Caco-2 (cell line): ENCODE data around the gene ANO1. TPM values are rescaled to one million over a fixed set of nuclear protein-coding genes. Genes with fewer than 3 reads are reported as not detected.

Experiments
- BruUV-seq: library from RNA; stranded (reverse); fragments of 400-500 nt; replicated peaks from 2 replicates; lab custom pipeline; 2021; lab: Mats Ljungman, UMichigan
- CTCF ChIA-PET: fragments of 300-600 bp; sonication (Branson Sonifier 250); formaldehyde crosslinking; loops from one replicate; lab custom pipeline; 2022; ENCODE audit warnings: antibody characterized with exemption; lab: Charles Lee
- POLR2A ChIA-PET: fragments of 300-600 bp; sonication (Branson Sonifier 250); formaldehyde crosslinking; loops from one replicate; lab custom pipeline; 2022; ENCODE audit warnings: antibody characterized with exemption; lab: Charles Lee
- DNase-seq, 2 experiments: peaks; one replicate each; pipeline versions ENCODE4 v3.0.0 to v3.0.0-alpha.2; 2020 to 2022
- H3K27me3 ChIP-seq: replicated peaks from 2 replicates; pipeline ENCODE4 v1.6.0; 2011; ENCODE audit warnings: low read length; ENCODE audit not compliant: control insufficient read depth, insufficient read depth
- H3K36me3 ChIP-seq: 2 replicates; pipeline ENCODE4 v1.5.1; 2011; ENCODE audit warnings: low read length; ENCODE audit not compliant: control insufficient read depth, insufficient read depth
- H3K4me1 ChIP-seq: fragments of 250-450 bp; sonication (Bioruptor Pico); 2 replicates; pipeline ENCODE4 v1.5.1; 2020; ENCODE audit warnings: mild to moderate bottlenecking
- H3K4me3 ChIP-seq: 2 replicates; pipeline ENCODE4 v1.5.1; 2011; ENCODE audit warnings: low read depth, mild to moderate bottlenecking, control low read depth, low read length
- H3K9me3 ChIP-seq: fragments of 250-450 bp; sonication (Bioruptor Pico); 2 replicates; pipeline ENCODE4 v1.5.1; 2020; ENCODE audit warnings: mild to moderate bottlenecking, moderate library complexity
- H3K27ac Mint-ChIP-seq: one replicate; pipeline ENCODE4 v1.8.0; 2022; ENCODE audit warnings: mixed read lengths; ENCODE audit not compliant: unreplicated experiment
- H3K27me3 Mint-ChIP-seq: one replicate; pipeline ENCODE4 v1.8.0; 2022; ENCODE audit warnings: mixed read lengths; ENCODE audit not compliant: insufficient read depth, unreplicated experiment
- H3K36me3 Mint-ChIP-seq: one replicate; pipeline ENCODE4 v1.8.0; 2022; ENCODE audit warnings: mild to moderate bottlenecking, mixed read lengths; ENCODE audit not compliant: insufficient read depth, unreplicated experiment
- H3K4me1 Mint-ChIP-seq: one replicate; pipeline ENCODE4 v1.8.0; 2022; ENCODE audit warnings: low read depth, mixed read lengths; ENCODE audit not compliant: unreplicated experiment
- H3K4me3 Mint-ChIP-seq: one replicate; pipeline ENCODE4 v1.8.0; 2022; ENCODE audit warnings: mild to moderate bottlenecking, moderate library complexity, mixed read lengths; ENCODE audit not compliant: unreplicated experiment
- H3K9me3 Mint-ChIP-seq: one replicate; pipeline ENCODE4 v1.8.0; 2022; ENCODE audit warnings: mixed read lengths; ENCODE audit not compliant: unreplicated experiment
- intact Hi-C: fragments of 100-400 bp; cut with micrococcal nuclease; formaldehyde crosslinking; loops from one replicate; pipeline ENCODE4 v1.10.0; 2022; ENCODE audit not compliant: unreplicated experiment
- total RNA-seq: library from RNA; stranded (reverse); gene quantifications from 2 replicates; pipeline ENCODE4 v1.2.3, GENCODE V29; 2022
- TF ChIP-seq, protein P1 (sequence below), 2 experiments: fragments of 200-600 bp in 1 of 2; IDR thresholded peaks; 1 replicate in 1 of 2; 2 replicates in 1 of 2; pipeline versions ENCODE4 v1.5.1 to v1.8.0; 2011 to 2022; ENCODE audit warnings: antibody characterized with exemption in 1 of 2, control low read depth in 1 of 2, inconsistent platforms in 1 of 2, low read depth in 1 of 2, low read length in 1 of 2, mild to moderate bottlenecking in 1 of 2, moderate library complexity in 1 of 2; ENCODE audit not compliant: insufficient read depth in 1 of 2, severe bottlenecking in 1 of 2, unreplicated experiment in 1 of 2

Gene ANO1
- total RNA-seq, 1 experiment from 2014 or later, result 8.4 TPM

DNA sequence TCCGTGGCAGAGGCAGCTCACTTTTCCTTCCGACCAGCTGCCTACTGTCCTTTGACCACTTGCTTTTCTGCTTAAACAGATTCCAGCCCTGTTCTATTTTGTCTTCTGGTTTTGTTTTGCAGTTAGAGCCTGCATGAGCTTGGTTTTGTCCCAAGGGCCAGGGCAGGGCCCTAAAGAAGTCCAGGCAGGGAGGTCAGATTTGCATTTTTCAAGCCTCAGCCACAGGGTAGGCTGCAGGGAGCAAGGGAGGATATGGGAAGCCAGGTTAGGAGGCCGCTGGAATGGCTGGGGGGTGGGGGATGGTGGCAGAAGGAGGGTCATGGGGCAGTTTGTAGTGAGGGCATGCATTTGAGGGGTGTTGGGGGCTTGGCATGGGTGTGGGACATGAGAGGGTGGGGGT is 148.1 kb downstream of the ANO1 start:
- no peaks in the 10 kb centered on the region for H3K9me3 Mint-ChIP-seq
- ChIA-PET POLR2A (no interaction called here), CTCF (no interaction called here)
- H3K36me3 Mint-ChIP-seq, result no peaks in the 10 kb centered on the region
- no peak overlapping the region for H3K27ac Mint-ChIP-seq
- TF ChIP-seq, protein P1, sequence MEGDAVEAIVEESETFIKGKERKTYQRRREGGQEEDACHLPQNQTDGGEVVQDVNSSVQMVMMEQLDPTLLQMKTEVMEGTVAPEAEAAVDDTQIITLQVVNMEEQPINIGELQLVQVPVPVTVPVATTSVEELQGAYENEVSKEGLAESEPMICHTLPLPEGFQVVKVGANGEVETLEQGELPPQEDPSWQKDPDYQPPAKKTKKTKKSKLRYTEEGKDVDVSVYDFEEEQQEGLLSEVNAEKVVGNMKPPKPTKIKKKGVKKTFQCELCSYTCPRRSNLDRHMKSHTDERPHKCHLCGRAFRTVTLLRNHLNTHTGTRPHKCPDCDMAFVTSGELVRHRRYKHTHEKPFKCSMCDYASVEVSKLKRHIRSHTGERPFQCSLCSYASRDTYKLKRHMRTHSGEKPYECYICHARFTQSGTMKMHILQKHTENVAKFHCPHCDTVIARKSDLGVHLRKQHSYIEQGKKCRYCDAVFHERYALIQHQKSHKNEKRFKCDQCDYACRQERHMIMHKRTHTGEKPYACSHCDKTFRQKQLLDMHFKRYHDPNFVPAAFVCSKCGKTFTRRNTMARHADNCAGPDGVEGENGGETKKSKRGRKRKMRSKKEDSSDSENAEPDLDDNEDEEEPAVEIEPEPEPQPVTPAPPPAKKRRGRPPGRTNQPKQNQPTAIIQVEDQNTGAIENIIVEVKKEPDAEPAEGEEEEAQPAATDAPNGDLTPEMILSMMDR (IDR thresholded peaks at IDR 0.05; ENCODE audit: insufficient read depth in 1 of 2, low read depth in 1 of 2, low read length in 1 of 2, severe bottlenecking in 1 of 2, unreplicated experiment in 1 of 2), result no peak
- intact Hi-C loops, result loop anchor here (5.0 kb wide), 1 partner anchor 46 kb away; the partner anchor contains the start of gene PPFIA1
- H3K27me3 ChIP-seq, result no peaks in the 10 kb centered on the region
- no peaks in the 10 kb centered on the region for H3K27me3 Mint-ChIP-seq
- BruUV-seq, result no TSS peak
- no peak for DNase-seq
- H3K4me3 ChIP-seq, result no peak overlapping the region
- H3K4me1 ChIP-seq, result peaks cover 18% of the 10 kb centered on the region
- peaks cover 6% of the 10 kb centered on the region for H3K4me1 Mint-ChIP-seq
- no peaks in the 10 kb centered on the region for H3K36me3 ChIP-seq
- H3K9me3 ChIP-seq, result no peaks in the 10 kb centered on the region
- no peak overlapping the region for H3K4me3 Mint-ChIP-seq

DNA sequence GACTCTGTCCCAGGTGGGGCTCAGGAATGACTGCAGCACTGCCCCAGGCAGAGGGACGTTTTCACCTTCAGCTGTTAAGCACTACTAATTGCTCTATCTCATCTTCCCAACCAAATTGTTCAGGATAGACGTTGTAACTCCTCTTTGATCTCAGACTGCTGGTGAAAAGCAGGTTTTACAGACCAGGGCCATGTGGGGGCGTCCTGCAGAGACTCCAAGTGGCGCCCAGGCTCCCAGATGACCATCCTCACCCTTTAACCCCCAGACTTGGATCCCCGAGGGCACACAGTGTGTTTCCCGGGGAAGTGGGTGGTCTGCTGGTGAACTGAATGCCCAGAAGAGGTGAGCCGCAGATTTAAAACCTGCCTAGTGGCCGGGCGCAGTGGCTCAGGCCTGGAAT is 148.8 kb downstream of the ANO1 start:
- Histone ChIP-seq H3K4me3 (no peak overlapping the region), H3K27me3 (no peaks in the 10 kb centered on the region), H3K4me1 (peaks cover 18% of the 10 kb centered on the region), H3K36me3 (no peaks in the 10 kb centered on the region), H3K9me3 (no peaks in the 10 kb centered on the region)
- peak in 1 of 2 experiments; percentile 69 for DNase-seq
- Mint-ChIP-seq H3K36me3 (no peaks in the 10 kb centered on the region), H3K27me3 (no peaks in the 10 kb centered on the region), H3K9me3 (no peaks in the 10 kb centered on the region), H3K4me3 (no peak overlapping the region), H3K4me1 (peaks cover 6% of the 10 kb centered on the region), H3K27ac (no peak overlapping the region)
- ChIA-PET CTCF (no interaction called here), POLR2A (interaction anchor here (0.6 kb wide), 1 partner anchor 41 kb away, joined by 10 read pairs; no protein-coding TSS in a partner anchor)
- intact Hi-C loops, result loop anchor here (5.0 kb wide), 1 partner anchor 45 kb away; the partner anchor contains the start of gene PPFIA1
- BruUV-seq, result no TSS peak
- TF ChIP-seq, protein P1 (IDR thresholded peaks at IDR 0.05; ENCODE audit: insufficient read depth in 1 of 2, low read depth in 1 of 2, low read length in 1 of 2, severe bottlenecking in 1 of 2, unreplicated experiment in 1 of 2), result peak; percentile 45 to 67

DNA sequence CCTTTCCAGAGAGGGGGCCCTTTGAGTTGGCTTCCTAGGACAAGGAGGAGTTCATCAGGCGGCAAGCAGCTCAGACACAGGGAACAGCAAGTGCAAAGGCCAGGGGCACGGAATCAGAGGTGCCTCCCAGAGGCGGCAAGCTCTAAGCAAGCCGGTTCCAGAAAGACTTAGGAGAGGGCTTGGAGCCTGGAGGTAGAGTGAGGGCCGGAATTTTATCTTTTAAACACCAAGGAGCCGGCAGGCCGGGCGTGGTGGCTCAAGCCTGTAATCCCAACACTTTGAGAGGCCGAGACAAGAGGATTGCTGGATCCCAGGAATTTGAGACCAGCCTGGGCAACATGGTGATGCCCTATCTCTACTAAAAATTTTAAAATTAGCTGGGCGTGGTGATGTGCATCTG is 151.6 kb downstream of the ANO1 start:
- TF ChIP-seq, protein P1 (IDR thresholded peaks at IDR 0.05; ENCODE audit: insufficient read depth in 1 of 2, low read depth in 1 of 2, low read length in 1 of 2, severe bottlenecking in 1 of 2, unreplicated experiment in 1 of 2), result no peak
- no peaks in the 10 kb centered on the region for H3K27me3 Mint-ChIP-seq
- intact Hi-C loops, result loop anchor here (5.0 kb wide), 1 partner anchor 43 kb away; the partner anchor contains the start of gene PPFIA1
- H3K4me1 Mint-ChIP-seq, result peaks cover 21% of the 10 kb centered on the region
- Histone ChIP-seq H3K4me1 (peaks cover 18% of the 10 kb centered on the region), H3K4me3 (no peak overlapping the region), H3K27me3 (no peaks in the 10 kb centered on the region), H3K9me3 (no peaks in the 10 kb centered on the region), H3K36me3 (no peaks in the 10 kb centered on the region)
- no peak for DNase-seq
- no TSS peak for BruUV-seq
- POLR2A ChIA-PET, result no interaction called here
- H3K36me3 Mint-ChIP-seq, result no peaks in the 10 kb centered on the region
- H3K4me3 Mint-ChIP-seq, result no peak overlapping the region
- H3K9me3 Mint-ChIP-seq, result no peaks in the 10 kb centered on the region
- CTCF ChIA-PET, result no interaction called here
- peak overlapping the region; percentile 29 for H3K27ac Mint-ChIP-seq
